Psoas muscle (tissue), 8 donors: ENCODE measurements around the gene KTI12. TPM values are rescaled to one million over a fixed set of nuclear protein-coding genes. Genes with fewer than 3 reads are reported as not detected.

Experiments used
- ATAC-seq, 4 donors: fragments of 200-7000 bp; cut with Tn5 transposase; one replicate each; pipeline ENCODE4 v1.9.1; 2020; ENCODE audit warnings: moderate library complexity in 3 of 4, mild to moderate bottlenecking in 2 of 4
- DNase-seq, 2 donors: peaks; one replicate each; pipeline ENCODE4 v3.0.0-alpha.2; 2020
- H3K27ac ChIP-seq: fragments of 200-600 bp; one replicate; pipeline ENCODE4 v1.8.0; 2022
- H3K27me3 ChIP-seq, 3 donors: fragments of 200-600 bp in 1 of 3; one replicate each; pipeline versions ENCODE4 v1.6.1 to v1.8.0; 2013 to 2022; ENCODE audit warnings: low read length in 2 of 3, mild to moderate bottlenecking in 2 of 3, moderate library complexity in 1 of 3; ENCODE audit not compliant: insufficient read depth in 3 of 3
- H3K36me3 ChIP-seq, 2 donors: fragments of 200-600 bp in 1 of 2; one replicate each; pipeline versions ENCODE4 v1.6.1 to v1.8.0; 2013 to 2022; ENCODE audit warnings: low read depth in 1 of 2, mild to moderate bottlenecking in 1 of 2, moderate library complexity in 1 of 2; ENCODE audit not compliant: insufficient read depth in 1 of 2
- H3K4me1 ChIP-seq: fragments of 200-600 bp; one replicate; pipeline ENCODE4 v1.8.0; 2022
- H3K4me3 ChIP-seq: fragments of 200-600 bp; one replicate; pipeline ENCODE4 v1.8.0; 2022; ENCODE audit warnings: mild to moderate bottlenecking
- H3K9me3 ChIP-seq: fragments of 200-600 bp; one replicate; pipeline ENCODE4 v1.8.0; 2022
- CTCF ChIP-seq: fragments of 200-600 bp; IDR thresholded peaks from one replicate; pipeline ENCODE4 v1.8.0; 2022; ENCODE audit warnings: antibody characterized with exemption
- WGBS, 3 donors: extraction: QIAGEN DNeasy Blood & Tissue Kit; methylation state at CpG; one replicate each; pipeline versions ENCODE4 v1.1.6 to v1.1.7; 2013; 5-methylcytosine and 5-hydroxymethylcytosine counted together
- intact Hi-C, 2 donors: fragments of 100-400 bp; cut with DNase I; formaldehyde crosslinking; loops; one replicate each; pipeline versions ENCODE4 v1.11.0 to v1.14.2; 2022
- polyA plus RNA-seq, 3 donors: library from polyadenylated mRNA; stranded (reverse); fragments of 200-250 nt; gene quantifications; one replicate each; pipeline ENCODE4 v1.2.3, GENCODE V29; 2013
- total RNA-seq, 4 donors: library from RNA; stranded (reverse); fragmentation: NEBNext Ultra II Directional in 2 of 4; extraction: Animal tissue kit (Norgen Biotek cat#: 25700) in 2 of 4; gene quantifications; one replicate each; pipeline versions ENCODE4 v1.2.1 to v1.2.4, GENCODE V29; 2021 to 2023
- donor health status: healthy with polysubstance abuse.
- donor health status: DM: no; HTN: no; CAD: no; lungs with moderate emphysema.
- donor health status: Bipolar disorder and iron deficiency.
- donor health status: healthy.
- donor health status: DM: yes; HTN: yes; CAD: no.
- donor health status: DM: no; HTN: no; CAD: no.
- donor health status: DM: no; HTN: no; CAD: no.
- donor health status: DM: yes; HTN: yes; CAD: no.

Gene KTI12
- total and polyA plus RNA-seq, 7 donors = 2.3 to 12.9 (median 5.3) TPM

DNA sequence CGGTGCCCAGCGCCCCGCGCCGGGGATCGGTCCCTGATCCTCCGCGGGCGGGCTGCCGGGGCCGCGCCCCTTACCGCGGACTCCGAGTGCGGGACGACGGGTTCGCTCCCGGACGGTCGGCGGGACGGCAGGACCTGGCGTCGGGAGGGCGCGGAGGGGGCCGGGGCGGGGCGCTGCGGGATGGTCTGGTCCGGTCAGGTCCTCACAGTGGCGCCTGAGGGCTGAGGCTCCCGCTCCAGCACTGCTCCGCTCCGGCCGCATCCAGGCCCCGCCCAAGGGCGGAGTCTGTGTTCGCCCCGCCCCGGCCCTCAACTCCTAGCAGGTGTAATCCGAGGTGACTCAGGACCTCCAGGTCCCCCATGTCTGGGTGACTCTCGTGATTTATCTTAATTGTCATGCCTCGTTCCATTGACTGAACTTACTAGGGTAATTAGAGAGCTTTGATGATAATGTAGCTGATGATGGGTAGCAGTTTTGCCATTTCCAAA is 43.1 kb downstream of the KTI12 start, which contains the start of gene RAB3B:
Gene RAB3B (minus strand): TSS at position 223 of the 488 bp plus-strand sequence. CDS start 13,583 bp downstream, outside the sequence.
- H3K4me1 ChIP-seq = no peaks in the 10 kb centered on the region
- ATAC-seq (peak; percentile 46 to 77 (median 66)), DNase-seq (peak; percentile 40 to 64)
- no peaks in the 10 kb centered on the region for H3K9me3 ChIP-seq
- TF ChIP-seq CTCF = no peak
- 0 to 2% (median 1%) methylated on average over 18 to 46 of the region's 46 CpGs for WGBS, 3 donors
- H3K4me3 ChIP-seq = peak within 1 kb of the TSS; percentile 63
- H3K36me3 ChIP-seq = no peaks in the 10 kb centered on the region
- intact Hi-C loops = no loop called here
- peaks cover 5 to 37% (median 14%) of the 10 kb centered on the region in 3 donors for H3K27me3 ChIP-seq
- no peak within 1 kb of the TSS for H3K27ac ChIP-seq

DNA sequence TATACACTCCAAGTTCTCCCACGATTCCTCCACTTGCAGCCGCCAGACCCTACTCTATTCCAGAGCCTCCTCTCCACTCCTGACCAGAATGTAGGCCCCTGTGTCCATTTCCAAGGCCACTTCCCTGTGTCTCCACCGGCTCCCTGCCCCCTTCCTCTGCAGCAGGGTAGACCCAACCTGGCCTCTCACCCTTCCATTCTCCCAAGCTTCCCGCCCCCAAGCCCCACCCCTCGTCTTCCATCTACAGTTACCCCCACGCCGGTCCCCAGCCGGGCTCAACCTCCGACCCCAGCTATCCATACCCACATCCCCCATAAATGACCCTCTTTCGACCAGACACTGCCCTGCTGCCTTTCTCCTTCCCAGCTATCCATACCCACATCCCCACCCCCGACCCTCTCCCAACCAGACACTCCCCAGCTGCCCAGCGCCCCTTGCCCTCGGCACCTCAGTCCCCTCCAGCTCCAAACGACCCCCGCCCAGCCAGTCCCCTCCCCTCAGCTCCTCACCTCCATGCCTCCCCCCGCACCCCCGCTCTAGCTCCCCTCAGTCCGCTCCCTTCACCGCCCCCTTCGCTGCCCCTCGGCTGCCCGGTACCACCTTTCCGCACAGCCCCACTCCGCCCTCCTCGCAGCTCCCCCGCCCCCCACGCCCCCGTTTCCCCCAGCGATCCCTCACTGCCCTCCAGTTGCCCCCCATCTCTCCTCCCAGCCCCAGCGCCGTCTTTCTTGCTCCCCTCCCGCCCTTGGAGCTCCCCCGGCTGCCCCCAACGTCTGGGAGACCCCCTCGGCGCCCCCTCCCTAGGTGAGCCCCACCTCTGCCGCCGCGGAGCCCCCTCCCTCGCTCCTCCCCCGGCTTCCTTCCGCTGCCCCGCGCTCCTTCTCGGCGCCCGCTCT is 43.8 kb downstream of the KTI12 start:
- intact Hi-C loops = no loop called here
- peaks cover 5 to 37% (median 14%) of the 10 kb centered on the region in 3 donors for H3K27me3 ChIP-seq

GRCh38 chr1:51988254-51988653 is 45.4 kb downstream of the KTI12 start:
- Histone ChIP-seq H3K4me1 (no peaks in the 10 kb centered on the region), H3K27me3 (peaks cover 5 to 31% (median 14%) of the 10 kb centered on the region in 3 donors), H3K4me3 (no peak overlapping the region), H3K9me3 (no peaks in the 10 kb centered on the region), H3K27ac (no peak overlapping the region), H3K36me3 (no peaks in the 10 kb centered on the region)
- TF ChIP-seq CTCF = no peak
- ATAC-seq = no peak
- DNase-seq = no peak
- intact Hi-C loops = no loop called here

More for the DNA sequence above, 43.8 kb downstream of the KTI12 start:
- ATAC-seq = peak in 1 of 4 donors; percentile 16
- Histone ChIP-seq H3K27ac (no peak overlapping the region), H3K4me3 (peak overlapping the region; percentile 63), H3K9me3 (no peaks in the 10 kb centered on the region), H3K4me1 (no peaks in the 10 kb centered on the region), H3K36me3 (no peaks in the 10 kb centered on the region)
- 8 to 10% (median 8%) methylated on average over 27 to 47 of the region's 47 CpGs for WGBS, 3 donors
- peak in 1 of 2 donors; percentile 12 for DNase-seq
- TF ChIP-seq CTCF = no peak

DNA sequence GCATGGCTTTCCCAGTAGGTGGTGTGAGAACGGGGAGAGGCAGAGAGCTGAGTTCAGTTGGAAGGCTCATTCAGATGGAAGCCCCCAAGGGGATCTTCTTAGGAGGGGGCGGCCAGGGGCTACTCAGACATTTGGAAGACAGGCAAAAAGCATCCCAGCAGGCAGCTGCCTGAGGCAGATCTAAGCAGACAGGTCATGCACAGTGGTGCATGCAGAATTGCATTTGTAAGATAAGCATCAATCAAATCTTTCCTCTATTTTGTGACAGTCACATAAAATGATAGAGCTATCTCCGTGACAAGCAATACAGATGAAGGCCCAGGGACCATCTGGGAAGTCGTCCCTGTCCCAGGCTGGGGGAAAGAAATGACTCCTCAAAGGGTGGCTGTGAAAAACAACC is 46.9 kb downstream of the KTI12 start:
- WGBS, 3 donors = 57 to 65% (median 61%) methylated on average over 4 of the region's 4 CpGs
- H3K9me3 ChIP-seq = no peaks in the 10 kb centered on the region

More for the DNA sequence above, 46.9 kb downstream of the KTI12 start:
- ATAC-seq = no peak
- H3K27ac ChIP-seq = no peak overlapping the region
- intact Hi-C loops = no loop called here
- no peak for DNase-seq
- no peak for TF ChIP-seq CTCF
- no peak overlapping the region for H3K4me3 ChIP-seq
- no peaks in the 10 kb centered on the region for H3K4me1 ChIP-seq
- H3K27me3 ChIP-seq = peaks cover 5 to 16% (median 6%) of the 10 kb centered on the region in 3 donors
- H3K36me3 ChIP-seq = no peaks in the 10 kb centered on the region
